ENCODE results near the gene XPC.
A peak's percentile ranks its signal among the peaks of the same experiment; 100 is the strongest.

XPC gene

GRCh38 chr3:14208977-14209394, 30.6 kb upstream of the XPC start:
- Histone ChIP-seq H3K27ac (no peak overlapping the region), H4K20me1 (no peaks in the 10 kb centered on the region), H3K9ac (no peak overlapping the region)

GRCh38 chr3:14208168-14208567, 29.8 kb upstream of the XPC start:
- H3K4me1 ChIP-seq: peaks cover 6% of the 10 kb centered on the region
- no peak overlapping the region for H3K4me2 ChIP-seq
- no peaks in the 10 kb centered on the region for H3K9me3 ChIP-seq
- H3K9ac ChIP-seq: no peak overlapping the region
- H4K20me1 ChIP-seq: no peaks in the 10 kb centered on the region
- no peaks in the 10 kb centered on the region for H3K36me3 ChIP-seq
- no peak for TF ChIP-seq Cebpa-rat (IDR thresholded peaks at IDR 0.05)
- H3K4me3 ChIP-seq: no peak overlapping the region
- H3K27me3 ChIP-seq: no peaks in the 10 kb centered on the region
- no peak overlapping the region for H3K27ac ChIP-seq

More at GRCh38 chr3:14208977-14209394, 30.6 kb upstream of the XPC start:
- no peak overlapping the region for H3K4me2 ChIP-seq
- H3K9me3 ChIP-seq: no peaks in the 10 kb centered on the region
- H3K27me3 ChIP-seq: no peaks in the 10 kb centered on the region
- H3K4me1 ChIP-seq: peaks cover 6% of the 10 kb centered on the region
- H3K4me3 ChIP-seq: no peak overlapping the region
- TF ChIP-seq Cebpa-rat (IDR thresholded peaks at IDR 0.05): no peak
- H3K36me3 ChIP-seq: no peaks in the 10 kb centered on the region

- no peak for TF ChIP-seq Cebpa-rat (IDR thresholded peaks at IDR 0.05)
- H3K27ac ChIP-seq: no peak overlapping the region
- H4K20me1 ChIP-seq: no peaks in the 10 kb centered on the region
- H3K9me3 ChIP-seq: no peaks in the 10 kb centered on the region
- peaks cover 6% of the 10 kb centered on the region for H3K4me1 ChIP-seq
- no peaks in the 10 kb centered on the region for H3K36me3 ChIP-seq
- H3K9ac ChIP-seq: no peak overlapping the region
- no peak overlapping the region for H3K4me3 ChIP-seq
- no peaks in the 10 kb centered on the region for H3K27me3 ChIP-seq
- no peak overlapping the region for H3K4me2 ChIP-seq
These were observed 28.3 kb upstream of the XPC start for GRCh38 chr3:14206548-14207177.

GRCh38 chr3:14204515-14205284, 26.3 kb upstream of the XPC start:
- no peaks in the 10 kb centered on the region for H3K27me3 ChIP-seq
- peak; percentile 71; the same call in 1 of the 2 replicates for TF ChIP-seq Cebpa-rat (IDR thresholded peaks at IDR 0.05)
- H3K9ac ChIP-seq: no peak overlapping the region
- H3K27ac ChIP-seq: no peak overlapping the region
- peaks cover 6% of the 10 kb centered on the region for H3K4me1 ChIP-seq
- no peak overlapping the region for H3K4me2 ChIP-seq
- peaks cover 19% of the 10 kb centered on the region; the same call in 1 of the 2 replicates for H4K20me1 ChIP-seq
- H3K36me3 ChIP-seq: peaks cover 8% of the 10 kb centered on the region
- H3K9me3 ChIP-seq: no peaks in the 10 kb centered on the region
- no peak overlapping the region for H3K4me3 ChIP-seq

GRCh38 chr3:14203521-14204079, 25.2 kb upstream of the XPC start:
- Histone ChIP-seq H3K4me1 (peaks cover 6% of the 10 kb centered on the region), H3K27me3 (no peaks in the 10 kb centered on the region), H4K20me1 (peaks cover 22% of the 10 kb centered on the region; the same call in 1 of the 2 replicates), H3K4me3 (no peak overlapping the region), H3K9me3 (no peaks in the 10 kb centered on the region), H3K4me2 (no peak overlapping the region), H3K36me3 (peaks cover 19% of the 10 kb centered on the region), H3K9ac (no peak overlapping the region), H3K27ac (no peak overlapping the region)
- TF ChIP-seq Cebpa-rat (IDR thresholded peaks at IDR 0.05): no peak

- TF ChIP-seq Cebpa-rat (IDR thresholded peaks at IDR 0.05): no peak
- peaks cover 25% of the 10 kb centered on the region for H3K36me3 ChIP-seq
- no peak overlapping the region for H3K9ac ChIP-seq
- peaks cover 6% of the 10 kb centered on the region for H3K4me1 ChIP-seq
- no peaks in the 10 kb centered on the region for H3K27me3 ChIP-seq
- H3K4me2 ChIP-seq: no peak overlapping the region
- H3K9me3 ChIP-seq: no peaks in the 10 kb centered on the region
- H3K4me3 ChIP-seq: no peak overlapping the region
- H4K20me1 ChIP-seq: peaks cover 22% of the 10 kb centered on the region; the same call in 1 of the 2 replicates
- no peak overlapping the region for H3K27ac ChIP-seq
These were observed 24.6 kb upstream of the XPC start for GRCh38 chr3:14202874-14203520.

GRCh38 chr3:14201940-14202684, 23.7 kb upstream of the XPC start:
- no peaks in the 10 kb centered on the region for H3K9me3 ChIP-seq
- no peak for TF ChIP-seq Cebpa-rat (IDR thresholded peaks at IDR 0.05)
- H3K27ac ChIP-seq: no peak overlapping the region
- H3K4me2 ChIP-seq: no peak overlapping the region
- H3K9ac ChIP-seq: no peak overlapping the region
- peaks cover 6% of the 10 kb centered on the region for H3K4me1 ChIP-seq
- H3K27me3 ChIP-seq: no peaks in the 10 kb centered on the region
- H4K20me1 ChIP-seq: peaks cover 26% of the 10 kb centered on the region
- H3K36me3 ChIP-seq: peaks cover 33% of the 10 kb centered on the region
- no peak overlapping the region for H3K4me3 ChIP-seq

GRCh38 chr3:14200841-14201240, 22.4 kb upstream of the XPC start:
- Histone ChIP-seq H3K4me2 (no peak overlapping the region), H3K36me3 (peaks cover 45% of the 10 kb centered on the region), H3K4me3 (no peak overlapping the region), H3K9me3 (no peaks in the 10 kb centered on the region), H3K9ac (no peak overlapping the region), H3K27ac (no peak overlapping the region), H3K4me1 (peaks cover 6% of the 10 kb centered on the region), H4K20me1 (peaks cover 39% of the 10 kb centered on the region), H3K27me3 (no peaks in the 10 kb centered on the region)
- no peak for TF ChIP-seq Cebpa-rat (IDR thresholded peaks at IDR 0.05)

- Histone ChIP-seq H3K9me3 (no peaks in the 10 kb centered on the region), H3K4me3 (no peak overlapping the region), H3K27ac (no peak overlapping the region), H3K27me3 (no peaks in the 10 kb centered on the region), H4K20me1 (peaks cover 45% of the 10 kb centered on the region), H3K4me2 (no peak overlapping the region), H3K36me3 (peaks cover 51% of the 10 kb centered on the region), H3K9ac (no peak overlapping the region), H3K4me1 (peaks cover 6% of the 10 kb centered on the region)
- no peak for TF ChIP-seq Cebpa-rat (IDR thresholded peaks at IDR 0.05)
These were observed 21.9 kb upstream of the XPC start for GRCh38 chr3:14200276-14200675.

Data from BLaER1 (cell line).